GM20000 (cell line): ENCODE data around the gene CCDC187.

Experiments
- DNase-seq: peaks from one replicate; pipeline ENCODE4 v3.0.0; 2012; ENCODE audit warnings: low spot score
- CTCF ChIP-seq: IDR thresholded peaks from 2 replicates; pipeline ENCODE4 v1.5.1; 2012; ENCODE audit warnings: mild to moderate bottlenecking, control low read depth; ENCODE audit errors: extremely low read depth, missing control alignments

CCDC187 gene

DNA sequence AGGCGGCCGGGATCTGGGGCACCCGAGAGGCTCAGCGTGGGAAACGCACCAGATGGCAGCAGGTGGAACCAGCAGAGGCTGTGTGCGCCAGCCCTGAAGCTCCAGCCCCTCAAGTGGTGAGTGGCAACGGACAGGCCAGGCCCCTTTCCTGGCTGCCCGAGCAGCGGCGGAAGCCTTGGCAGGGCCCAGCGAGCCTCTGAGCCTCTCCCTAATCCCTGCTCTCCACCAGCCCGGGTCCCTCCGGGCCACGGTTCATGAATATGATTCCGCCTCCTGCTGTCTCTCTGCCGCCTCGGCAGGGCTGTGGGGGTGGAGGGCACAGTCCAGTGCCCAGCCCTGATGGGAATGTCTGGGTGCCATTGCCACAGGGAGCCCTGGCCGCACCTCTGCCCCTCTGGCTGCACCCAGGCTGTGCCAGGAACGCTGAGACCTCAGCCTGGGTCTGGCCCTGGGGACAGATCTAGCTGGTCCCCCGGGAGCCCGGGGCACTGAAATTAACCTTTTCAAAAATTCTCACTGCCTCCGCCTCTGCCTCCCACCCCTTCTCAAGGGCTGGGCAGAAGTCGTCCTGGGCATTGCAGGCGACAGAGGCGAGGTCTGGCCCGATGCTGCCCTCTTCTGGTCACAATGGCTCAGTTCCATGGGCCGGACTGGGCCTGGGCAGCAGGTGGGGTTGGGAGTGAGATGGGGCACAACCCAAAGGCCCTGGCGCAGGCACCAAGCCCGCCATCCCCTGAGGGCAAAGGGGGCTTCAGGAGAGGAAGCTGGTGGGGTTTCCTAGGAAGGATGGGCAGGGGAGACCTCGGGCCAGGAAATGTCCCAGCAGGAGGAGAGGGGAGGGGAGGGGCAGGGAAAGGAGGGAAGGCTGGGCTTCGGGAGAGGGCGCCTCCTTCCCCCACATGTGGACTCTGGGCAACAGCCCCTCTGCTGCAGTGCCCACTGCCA lies 20.3 kb downstream of the CCDC187 start:
- TF ChIP-seq CTCF = peak; percentile 85
- DNase-seq = peak; percentile 94

DNA sequence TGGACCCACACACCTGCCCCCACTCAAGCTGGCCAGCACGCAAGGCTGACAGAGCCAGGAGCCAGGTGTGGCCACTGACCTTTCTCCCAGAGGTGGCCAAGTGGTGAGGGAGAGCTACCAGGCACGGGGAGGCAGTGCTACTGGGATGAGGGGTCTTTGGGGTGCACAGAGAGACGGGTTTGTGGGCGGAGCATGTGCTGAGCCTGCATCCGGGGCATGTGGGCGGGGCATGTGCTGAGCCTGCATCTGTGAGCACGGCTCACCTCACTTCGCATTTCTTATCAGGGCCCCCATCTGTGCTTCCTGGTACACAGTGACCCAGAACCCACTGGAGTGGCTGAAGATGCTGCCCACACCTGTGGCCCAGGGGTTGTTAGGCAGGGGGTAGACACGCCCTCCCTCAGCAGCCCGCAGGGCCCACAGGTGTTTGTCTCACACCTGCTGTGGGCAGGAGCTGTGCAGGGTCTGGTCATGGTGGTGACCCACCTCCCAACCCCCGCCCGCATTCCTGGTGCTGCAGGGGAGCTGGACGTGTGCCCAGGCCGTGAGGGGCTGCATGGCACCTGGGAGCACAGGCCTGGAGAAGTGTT lies 21.5 kb downstream of the CCDC187 start:
- TF ChIP-seq CTCF = no peak

DNA sequence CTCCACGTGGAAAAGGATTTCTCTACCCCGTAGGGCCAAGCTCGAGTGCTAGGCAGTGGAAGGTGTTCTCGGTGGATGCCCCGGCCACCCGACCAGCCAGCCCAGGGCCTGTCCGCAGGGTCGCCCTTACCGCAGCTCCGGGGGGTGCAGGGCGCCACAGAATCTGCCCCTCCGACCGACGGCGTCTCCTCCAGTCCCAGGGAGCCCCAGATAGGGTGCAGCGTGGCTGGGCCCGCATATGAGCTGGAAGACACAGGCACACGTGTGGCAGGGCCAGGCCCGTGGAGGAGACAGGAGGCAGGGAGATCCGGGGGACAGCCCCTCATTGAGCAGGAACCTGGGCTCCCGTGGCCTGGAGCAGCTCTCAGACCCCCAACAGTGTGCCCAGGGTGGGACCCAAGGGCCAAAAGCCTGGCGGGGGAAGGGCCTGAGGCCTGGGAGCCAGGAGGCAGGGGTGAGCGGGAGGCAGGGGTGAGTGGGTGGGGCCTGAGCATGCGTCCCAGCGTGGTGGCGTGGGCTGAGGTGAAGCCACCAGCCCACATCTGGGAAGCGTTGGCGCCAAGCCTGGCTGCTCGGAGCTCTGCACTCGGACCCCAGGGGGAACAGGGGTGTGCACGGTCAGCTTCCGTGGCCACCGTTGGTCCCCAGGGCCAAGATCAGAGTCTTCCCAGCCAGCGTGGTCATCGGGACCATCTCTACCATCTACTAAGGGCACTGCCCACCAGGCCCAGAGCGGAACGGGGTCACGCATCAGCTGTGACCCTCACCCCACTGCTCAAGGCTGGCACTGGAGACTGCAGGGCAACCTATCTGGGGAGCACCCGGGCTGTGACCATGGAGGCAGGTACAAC lies 22.2 kb downstream of the CCDC187 start:
- TF ChIP-seq CTCF = no peak
- no peak for DNase-seq

More for the DNA sequence above, 21.5 kb downstream of the CCDC187 start:
- DNase-seq = no peak

- no peak for TF ChIP-seq CTCF
- DNase-seq = no peak
Observed at GRCh38 chr9:136280535-136281315, 23.2 kb downstream of the CCDC187 start.

DNA sequence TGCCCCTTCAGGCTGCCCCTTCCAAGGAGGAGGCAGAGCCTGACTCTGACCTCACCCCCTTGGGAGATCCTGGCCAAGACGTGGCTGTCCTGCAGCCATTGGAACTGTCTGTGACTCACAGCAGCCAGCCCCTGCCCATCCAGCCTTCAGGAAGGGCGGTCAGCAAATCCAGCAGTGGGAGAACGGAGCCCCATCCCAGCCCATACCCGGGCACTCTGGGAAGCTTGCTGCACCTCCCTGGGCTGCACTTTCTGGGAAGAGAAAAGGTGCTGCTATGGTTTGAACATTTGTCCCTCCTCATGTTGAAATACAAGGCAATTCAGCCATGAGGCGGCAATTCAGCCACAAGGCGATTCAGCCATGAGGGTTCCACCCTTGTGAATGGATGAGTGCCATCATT lies 24.4 kb downstream of the CCDC187 start:
- no peak for DNase-seq
- TF ChIP-seq CTCF = no peak

DNA sequence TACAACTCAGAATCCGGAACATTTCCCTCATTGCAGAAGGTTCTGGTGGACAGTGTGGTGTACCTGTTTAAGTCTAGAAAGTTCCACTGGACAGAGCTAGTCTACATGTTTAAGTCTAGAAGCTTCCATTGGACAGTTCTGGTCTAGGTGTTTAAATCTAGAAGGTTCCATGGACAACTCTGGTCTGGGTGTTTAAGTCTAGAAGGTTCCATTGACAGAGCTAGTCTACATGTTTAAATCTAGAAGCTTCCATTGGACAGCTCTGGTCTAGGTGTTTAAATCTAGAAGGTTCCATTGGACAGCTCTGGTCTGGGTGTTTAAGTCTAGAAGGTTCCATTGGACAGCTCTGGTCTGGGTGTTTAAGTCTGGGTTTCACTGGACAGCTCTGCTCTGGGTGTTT lies 25.0 kb downstream of the CCDC187 start:
- no peak for TF ChIP-seq CTCF
- DNase-seq = no peak
